ENCODE data around the gene CADM1. TPM values are rescaled to one million over a fixed set of nuclear protein-coding genes. Genes with fewer than 3 reads are reported as not detected.

CADM1 gene
- total and polyA plus RNA-seq, 9 of the 15 experiments (the other 6 are each of a cell fraction or from before 2014, with no cell fraction given) = 0.42 TPM; not detected in 8

GRCh38 chr11:115342142-115342541, 162.1 kb downstream of the CADM1 start:
- Histone ChIP-seq H3K4me3 (no peak overlapping the region), H3K4me2 (ENCODE audit: insufficient read depth, low read length) (no peak overlapping the region), H2AFZ (ENCODE audit: low read depth, low read length) (no peak overlapping the region), H3K9ac (ENCODE audit: insufficient read depth in 1 of 2, low read depth in 2 of 2, low read length in 2 of 2) (no peak overlapping the region), H3K9me3 (replicated peaks; ENCODE audit: control insufficient read depth, insufficient read depth, low read depth, low read length) (no peaks in the 10 kb centered on the region; the same call in 1 of the 2 replicates), H3K36me3 (ENCODE audit: control insufficient read depth, insufficient read depth, low read length) (no peaks in the 10 kb centered on the region), H3K9me1 (ENCODE audit: control insufficient read depth, insufficient read depth, low read length) (no peaks in the 10 kb centered on the region), H3K27ac (ENCODE audit: extremely low read depth, low read depth, low read length) (no peak overlapping the region), H4K20me1 (replicated peaks; ENCODE audit: control insufficient read depth, insufficient read depth, low read length) (no peaks in the 10 kb centered on the region), H3K27me3 (ENCODE audit: control insufficient read depth in 2 of 2, insufficient read depth in 2 of 2, low read length in 2 of 2) (no peaks in the 10 kb centered on the region), H3K4me1 (replicated peaks in 1 of 2; ENCODE audit: control insufficient read depth in 2 of 2, insufficient read depth in 2 of 2, low read length in 2 of 2) (no peaks in the 10 kb centered on the region), H3K79me2 (ENCODE audit: control insufficient read depth, insufficient read depth, low read length) (no peaks in the 10 kb centered on the region)
- in situ Hi-C loops (cut with MboI) (loop anchor here (25.0 kb wide), 2 partner anchors 720 to 1345 kb away; no protein-coding TSS in a partner anchor), intact Hi-C loops (cut with micrococcal nuclease) (no loop called here)
- FAIRE-seq = no peak
- no peak for ATAC-seq
- CTCF ChIA-PET (ENCODE audit: low intra/inter-chr PET ratio) = no interaction called here
- DNase-seq (ENCODE audit: extremely low read depth in 1 of 4, low spot score in 3 of 4) = no peak
- no peak for TF ChIP-seq NFIC (IDR thresholded peaks at IDR 0.05)
- no peak for TF ChIP-seq NCOA4 (IDR thresholded peaks at IDR 0.05; ENCODE audit: partially characterized antibody)
- TF ChIP-seq FOXJ3 (CRISPR knock-in tag; IDR thresholded peaks at IDR 0.05) = no peak
- TF ChIP-seq, protein P1, sequence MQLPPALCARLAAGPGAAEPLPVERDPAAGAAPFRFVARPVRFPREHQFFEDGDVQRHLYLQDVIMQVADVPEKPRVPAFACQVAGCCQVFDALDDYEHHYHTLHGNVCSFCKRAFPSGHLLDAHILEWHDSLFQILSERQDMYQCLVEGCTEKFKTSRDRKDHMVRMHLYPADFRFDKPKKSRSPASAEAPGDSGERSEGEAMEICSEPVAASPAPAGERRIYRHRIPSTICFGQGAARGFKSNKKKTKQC (CRISPR knock-in tag; IDR thresholded peaks at IDR 0.05) = no peak
- TF ChIP-seq ARHGAP35 (IDR thresholded peaks at IDR 0.05; ENCODE audit: partially characterized antibody) = no peak
- TF ChIP-seq NFRKB (IDR thresholded peaks at IDR 0.05; ENCODE audit: low read depth) = no peak
- TF ChIP-seq POLR3G (IDR thresholded peaks at IDR 0.05; ENCODE audit: extremely low read depth, insufficient read length, insufficient replicate concordance) = no peak
- TF ChIP-seq FOSL1 (tag; conservative IDR thresholded peaks at IDR 0.05) = no peak
- WGBS (ENCODE audit: insufficient coverage, low coverage, missing lambda C conversion rate) = 4% methylated on average over 3 of the region's 3 CpGs
- POLR2A ChIA-PET = no interaction called here
- BruUV-seq (replicated peaks) = no TSS peak

All from K562 (cell line).